ENCODE measurements around the gene TRAPPC14. TPM values are rescaled to one million over a fixed set of nuclear protein-coding genes. Genes with fewer than 3 reads are reported as not detected.

Gene TRAPPC14
- total and polyA plus RNA-seq, 10 of the 15 experiments (the other 5 are each of a cell fraction or from before 2014, with no cell fraction given) = 0.21 to 24.7 (median 7.5) TPM

DNA sequence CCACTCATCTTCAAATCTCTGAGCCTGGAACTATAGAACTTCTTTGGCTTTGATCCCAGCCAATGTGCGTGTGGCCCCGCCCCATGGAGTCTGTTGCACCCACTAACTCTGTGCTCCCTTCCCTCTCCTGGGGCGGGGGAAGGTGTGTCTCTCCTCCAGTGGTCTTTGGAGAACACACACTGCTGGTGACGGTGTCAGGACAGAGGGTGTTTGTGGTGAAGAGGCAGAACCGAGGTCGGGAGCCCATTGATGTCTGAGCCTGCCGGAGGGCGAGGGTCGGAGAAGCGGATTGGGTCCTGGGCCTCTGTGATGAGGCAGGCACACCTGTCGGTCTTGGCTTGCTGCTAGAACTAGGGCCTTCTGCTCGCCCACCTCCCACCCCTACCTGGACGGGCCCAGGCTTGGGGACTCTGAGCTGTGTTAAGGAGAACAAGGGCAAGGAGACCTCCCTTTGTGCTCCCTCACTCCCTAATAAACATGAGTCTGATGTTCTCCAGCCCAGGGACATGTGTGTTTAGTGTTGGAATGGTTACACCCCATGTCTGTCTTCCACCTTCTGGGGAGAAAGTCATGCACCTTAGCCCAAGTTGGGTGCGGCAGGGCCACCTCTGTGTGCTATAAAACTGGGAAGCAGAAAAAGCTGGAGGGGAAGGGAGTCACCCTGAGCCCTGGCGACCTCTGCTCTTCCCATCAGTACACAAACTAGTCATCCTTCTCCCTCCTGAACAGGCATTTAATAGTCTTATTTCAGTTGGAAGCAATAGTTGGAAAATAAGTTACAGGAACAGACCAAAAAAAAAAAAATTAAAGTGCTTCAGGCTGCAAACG, 4.6 kb downstream of the TRAPPC14 start:
- H3K9me3 ChIP-seq (replicated peaks; ENCODE audit: control insufficient read depth, insufficient read depth, low read length) = no peaks in the 10 kb centered on the region
- WGBS (ENCODE audit: insufficient coverage, insufficient replicate concordance, low lambda C conversion rate, missing lambda C conversion rate) = 71% methylated on average over 16 of the region's 16 CpGs
- H3K27ac ChIP-seq (ENCODE audit: control insufficient read depth, insufficient read depth) = no peak overlapping the region
- RAD21 ChIA-PET (ENCODE audit: unreplicated experiment) = interaction anchor here (1.8 kb wide), 1 partner anchor 23 kb away, joined by 4 read pairs; the partner anchor contains the start of genes GPC2 and STAG3
- SMC1A ChIA-PET (ENCODE audit: uncharacterized antibody, unreplicated experiment) = interaction anchor here (1.1 kb wide), 1 partner anchor 20 kb away, joined by 3 read pairs; no protein-coding TSS in a partner anchor
- peaks cover 18% of the 10 kb centered on the region for H3K4me1 ChIP-seq (ENCODE audit: control insufficient read depth, insufficient read depth, low read length)
- no peak for TF ChIP-seq DPF2 (IDR thresholded peaks at IDR 0.05)
- peak; percentile 47; the same call in 1 of the 2 replicates for TF ChIP-seq POLR2A (IDR thresholded peaks at IDR 0.05; ENCODE audit: low read depth, low read length)
- TF ChIP-seq, protein P1, sequence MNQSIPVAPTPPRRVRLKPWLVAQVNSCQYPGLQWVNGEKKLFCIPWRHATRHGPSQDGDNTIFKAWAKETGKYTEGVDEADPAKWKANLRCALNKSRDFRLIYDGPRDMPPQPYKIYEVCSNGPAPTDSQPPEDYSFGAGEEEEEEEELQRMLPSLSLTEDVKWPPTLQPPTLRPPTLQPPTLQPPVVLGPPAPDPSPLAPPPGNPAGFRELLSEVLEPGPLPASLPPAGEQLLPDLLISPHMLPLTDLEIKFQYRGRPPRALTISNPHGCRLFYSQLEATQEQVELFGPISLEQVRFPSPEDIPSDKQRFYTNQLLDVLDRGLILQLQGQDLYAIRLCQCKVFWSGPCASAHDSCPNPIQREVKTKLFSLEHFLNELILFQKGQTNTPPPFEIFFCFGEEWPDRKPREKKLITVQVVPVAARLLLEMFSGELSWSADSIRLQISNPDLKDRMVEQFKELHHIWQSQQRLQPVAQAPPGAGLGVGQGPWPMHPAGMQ (IDR thresholded peaks at IDR 0.05; ENCODE audit: borderline replicate concordance) = no peak
- H4K20me1 ChIP-seq (ENCODE audit: control insufficient read depth, insufficient read depth) = no peaks in the 10 kb centered on the region
- H3K9ac ChIP-seq (ENCODE audit: control insufficient read depth, insufficient read depth, low read length) = no peak overlapping the region
- H3K79me2 ChIP-seq (ENCODE audit: control insufficient read depth, insufficient read depth, low read length) = peaks cover 32% of the 10 kb centered on the region
- in situ Hi-C loops (cut with MboI) = no loop called here
- DNase-seq (ENCODE audit: low read depth, low spot score) = no peak
- ATAC-seq = no peak
- no peak overlapping the region for H3K4me3 ChIP-seq
- H3K27me3 ChIP-seq (replicated peaks in 1 of 2; ENCODE audit: control insufficient read depth in 2 of 2, insufficient read depth in 2 of 2, low read length in 1 of 2) = no peaks in the 10 kb centered on the region
- no TSS peak for BruUV-seq (replicated peaks)
- intact Hi-C loops (cut with micrococcal nuclease; ENCODE audit: unreplicated experiment) = no loop called here
- CTCF ChIA-PET = no interaction called here
- H3K36me3 ChIP-seq (ENCODE audit: control insufficient read depth in 2 of 2, insufficient read depth in 2 of 2, low read length in 1 of 2) = peaks cover 0 to 15% of the 10 kb centered on the region in 2 experiments
- FAIRE-seq = no peak
- POLR2A ChIA-PET = interaction anchor here (1.4 kb wide), 1 partner anchor 13 kb away, joined by 3 read pairs; no protein-coding TSS in a partner anchor
- H3K4me2 ChIP-seq (ENCODE audit: control insufficient read depth, insufficient read depth) = no peak overlapping the region
- no peak overlapping the region for H2AFZ ChIP-seq (ENCODE audit: control insufficient read depth, low read depth, low read length)

Measured in GM12878 (cell line).